ENCODE results near the gene CASR.

CASR gene

DNA sequence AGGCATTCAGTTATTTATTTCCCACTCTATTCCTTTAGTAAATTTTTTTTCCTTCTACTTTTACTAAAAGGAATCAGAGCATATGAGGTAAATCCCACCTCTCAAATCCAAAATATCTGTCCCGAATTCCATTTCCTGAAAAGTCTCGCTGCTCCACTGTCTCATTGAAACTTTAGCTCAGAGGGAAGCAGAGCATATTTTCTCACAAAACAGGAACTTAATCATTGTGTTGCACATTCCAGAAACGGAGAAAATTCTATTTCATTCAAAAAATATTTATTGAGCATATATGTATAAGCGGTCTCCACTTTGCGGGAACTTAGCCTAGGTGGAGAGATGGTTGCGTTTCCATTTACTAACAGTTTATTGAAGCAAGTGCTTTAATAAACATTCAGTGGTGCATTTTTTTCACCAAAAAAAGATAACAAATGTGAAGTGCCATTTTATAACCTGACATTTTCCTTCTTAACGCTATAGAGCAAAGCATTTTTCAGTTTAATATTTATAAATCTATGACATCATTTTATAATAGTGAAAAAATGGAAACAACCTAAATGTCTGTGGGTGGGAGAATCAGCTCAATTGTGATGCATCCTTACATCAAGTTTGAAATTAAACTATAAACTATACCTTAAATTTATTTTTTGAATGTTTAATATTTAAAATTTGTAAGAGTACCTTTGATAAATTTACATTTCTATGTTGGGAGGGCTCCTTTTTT, 74.3 kb downstream of the CASR start:
- ATAC-seq (replicated peaks) = no peak
- H3K27me3 Mint-ChIP-seq = no peaks in the 10 kb centered on the region
- peaks cover 18 to 34% of the 10 kb centered on the region in 2 donors for H3K4me1 Mint-ChIP-seq
- no peak overlapping the region for H3K27ac Mint-ChIP-seq
- H3K36me3 Mint-ChIP-seq = no peaks in the 10 kb centered on the region
- no peak for DNase-seq
- H3K9me3 Mint-ChIP-seq = no peaks in the 10 kb centered on the region
- no peak overlapping the region for H3K4me3 Mint-ChIP-seq

DNA sequence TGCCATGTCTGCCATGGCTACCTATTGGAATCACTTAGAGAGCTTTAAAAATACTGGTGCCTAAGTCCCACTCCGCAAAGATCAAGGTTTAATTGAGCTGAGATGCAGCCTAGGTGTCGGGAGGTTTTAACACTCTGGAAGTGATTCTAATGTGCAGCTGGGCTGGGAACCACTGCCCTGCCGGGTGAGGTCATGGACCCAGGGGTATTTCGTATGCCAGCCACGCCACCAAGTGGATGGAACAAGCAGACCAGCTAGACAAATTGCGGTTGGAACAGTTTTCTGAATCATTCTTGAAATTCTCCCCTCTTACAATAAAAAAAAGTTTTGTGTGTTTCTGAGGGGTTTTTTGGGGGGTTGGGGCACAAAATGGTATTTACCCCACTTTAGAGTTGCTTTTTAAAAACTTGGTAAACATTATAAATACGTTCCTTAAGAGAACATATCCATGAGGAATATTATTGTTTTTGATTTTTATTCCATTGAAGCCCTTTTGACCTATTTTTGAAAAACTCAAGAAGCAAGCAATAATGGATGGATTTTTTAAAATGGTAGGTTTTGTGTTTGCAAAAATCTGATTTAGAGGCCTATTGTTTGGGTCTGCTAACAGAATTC, 75.4 kb downstream of the CASR start:
- ATAC-seq (replicated peaks) = peak; percentile 90 to 93
- H3K4me3 Mint-ChIP-seq = no peak overlapping the region
- no peaks in the 10 kb centered on the region for H3K27me3 Mint-ChIP-seq
- peak; percentile 71 for DNase-seq
- peaks cover 25 to 41% of the 10 kb centered on the region in 2 donors for H3K4me1 Mint-ChIP-seq
- H3K9me3 Mint-ChIP-seq = no peaks in the 10 kb centered on the region
- H3K27ac Mint-ChIP-seq = peak overlapping the region; percentile 89
- H3K36me3 Mint-ChIP-seq = no peaks in the 10 kb centered on the region

DNA sequence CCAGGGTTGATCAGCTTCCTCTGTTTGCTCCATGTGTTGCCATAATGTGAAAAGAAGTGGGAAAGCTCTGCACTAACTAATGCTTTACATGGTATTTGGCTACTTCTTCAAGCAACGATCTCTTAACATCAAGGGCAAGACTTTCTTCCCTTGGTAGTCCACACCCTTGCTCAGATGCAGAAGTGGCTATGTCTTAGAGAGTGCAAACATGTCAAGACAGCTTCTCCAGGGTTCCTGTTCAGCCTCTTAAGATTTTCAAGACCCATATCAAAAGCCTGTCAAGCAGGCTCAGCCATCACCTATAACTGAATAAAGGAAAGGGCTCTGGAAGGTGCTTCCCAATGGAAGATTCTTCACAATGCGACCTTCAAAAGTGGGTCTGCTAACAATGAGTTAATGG, 76.7 kb downstream of the CASR start:
- Mint-ChIP-seq H3K4me3 (no peak overlapping the region), H3K9me3 (no peaks in the 10 kb centered on the region), H3K36me3 (no peaks in the 10 kb centered on the region), H3K27ac (no peak overlapping the region), H3K4me1 (peaks cover 33 to 52% of the 10 kb centered on the region in 2 donors), H3K27me3 (no peaks in the 10 kb centered on the region)
- DNase-seq (no peak), ATAC-seq (replicated peaks) (no peak)

DNA sequence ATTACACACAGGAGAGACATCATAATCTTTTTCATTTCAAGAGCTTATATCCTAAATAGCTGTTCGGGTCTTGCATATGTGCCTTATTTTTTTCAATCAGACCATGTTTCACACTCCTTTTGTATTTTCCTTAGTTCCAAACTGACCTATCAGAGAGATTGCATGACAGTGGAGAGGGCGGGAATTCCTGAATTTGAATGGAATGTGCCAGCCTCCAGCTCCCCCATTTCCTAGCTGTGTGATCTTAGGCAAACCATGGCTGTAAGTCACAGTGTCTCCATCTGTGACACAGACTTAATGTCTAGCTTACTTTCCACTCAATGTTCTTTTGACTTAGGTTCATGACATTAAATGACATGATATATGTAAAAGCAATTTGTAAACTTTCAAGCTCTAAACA, 79.6 kb downstream of the CASR start:
- Mint-ChIP-seq H3K4me3 (no peak overlapping the region), H3K27ac (no peak overlapping the region), H3K4me1 (peaks cover 37 to 51% of the 10 kb centered on the region in 2 donors), H3K36me3 (no peaks in the 10 kb centered on the region), H3K9me3 (peaks cover 0 to 2% of the 10 kb centered on the region in 2 donors), H3K27me3 (no peaks in the 10 kb centered on the region)
- ATAC-seq (replicated peaks) (no peak), DNase-seq (no peak)

DNA sequence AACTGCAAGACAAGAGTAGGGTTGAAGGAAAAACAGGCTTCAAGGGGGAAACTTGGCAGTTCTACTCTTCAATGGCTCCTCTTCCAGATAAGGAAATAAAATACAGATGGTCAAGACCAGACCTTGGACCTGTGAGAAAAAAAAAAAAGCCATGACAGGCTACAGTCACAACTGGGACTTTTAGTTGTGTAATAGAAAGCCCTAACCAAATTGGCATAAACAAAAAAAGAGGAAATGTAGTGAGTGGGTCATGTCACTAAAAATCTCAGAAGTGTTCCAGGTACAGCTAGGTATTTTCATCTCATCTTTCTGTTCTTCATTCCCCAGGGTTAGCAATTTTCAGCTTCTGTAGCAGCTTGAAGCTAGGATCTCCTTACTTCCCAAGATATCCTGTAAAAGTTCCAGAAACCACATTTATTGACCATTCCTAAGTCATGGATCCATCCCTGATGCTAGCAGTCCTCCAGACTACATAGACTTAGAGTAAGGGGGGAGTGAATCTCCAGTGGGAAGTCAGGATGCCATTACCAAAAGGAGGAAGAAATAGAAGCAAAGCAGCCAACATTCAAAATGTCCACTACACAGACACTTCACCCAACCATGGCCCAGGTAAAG, 80.6 kb downstream of the CASR start:
- Mint-ChIP-seq H3K27me3 (no peaks in the 10 kb centered on the region), H3K4me1 (peaks cover 33 to 42% of the 10 kb centered on the region in 2 donors), H3K27ac (no peak overlapping the region), H3K4me3 (peak overlapping the region in 1 of 2 donors; percentile 14), H3K36me3 (no peaks in the 10 kb centered on the region), H3K9me3 (peaks cover 0 to 2% of the 10 kb centered on the region in 2 donors)
- ATAC-seq (replicated peaks) = peak; percentile 81 to 83
- DNase-seq = no peak

DNA sequence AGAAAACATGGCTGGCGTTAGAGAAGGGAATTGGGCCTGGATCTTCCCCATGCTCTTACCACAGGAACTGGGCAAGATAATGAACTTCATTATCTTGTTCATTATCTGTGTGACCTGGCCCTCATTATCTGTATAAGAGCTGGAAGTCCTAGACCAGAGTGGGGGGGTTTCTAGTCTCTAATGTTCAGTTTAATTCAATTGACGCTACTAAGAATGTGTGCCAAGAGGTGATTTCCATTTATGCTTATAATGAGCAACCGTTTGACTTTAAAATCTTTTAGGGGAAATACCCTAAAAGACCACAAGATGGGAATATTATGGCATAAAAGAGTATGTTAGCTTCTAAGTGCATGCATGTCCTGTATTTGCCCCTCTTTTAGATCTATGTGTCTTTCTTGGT, 82.5 kb downstream of the CASR start:
- Mint-ChIP-seq H3K36me3 (no peaks in the 10 kb centered on the region), H3K9me3 (peaks cover 0 to 2% of the 10 kb centered on the region in 2 donors), H3K27ac (peak overlapping the region; percentile 38), H3K4me3 (no peak overlapping the region), H3K27me3 (no peaks in the 10 kb centered on the region), H3K4me1 (peaks cover 29 to 37% of the 10 kb centered on the region in 2 donors)
- peak; percentile 15 to 60 for ATAC-seq (replicated peaks)
- no peak for DNase-seq

DNA sequence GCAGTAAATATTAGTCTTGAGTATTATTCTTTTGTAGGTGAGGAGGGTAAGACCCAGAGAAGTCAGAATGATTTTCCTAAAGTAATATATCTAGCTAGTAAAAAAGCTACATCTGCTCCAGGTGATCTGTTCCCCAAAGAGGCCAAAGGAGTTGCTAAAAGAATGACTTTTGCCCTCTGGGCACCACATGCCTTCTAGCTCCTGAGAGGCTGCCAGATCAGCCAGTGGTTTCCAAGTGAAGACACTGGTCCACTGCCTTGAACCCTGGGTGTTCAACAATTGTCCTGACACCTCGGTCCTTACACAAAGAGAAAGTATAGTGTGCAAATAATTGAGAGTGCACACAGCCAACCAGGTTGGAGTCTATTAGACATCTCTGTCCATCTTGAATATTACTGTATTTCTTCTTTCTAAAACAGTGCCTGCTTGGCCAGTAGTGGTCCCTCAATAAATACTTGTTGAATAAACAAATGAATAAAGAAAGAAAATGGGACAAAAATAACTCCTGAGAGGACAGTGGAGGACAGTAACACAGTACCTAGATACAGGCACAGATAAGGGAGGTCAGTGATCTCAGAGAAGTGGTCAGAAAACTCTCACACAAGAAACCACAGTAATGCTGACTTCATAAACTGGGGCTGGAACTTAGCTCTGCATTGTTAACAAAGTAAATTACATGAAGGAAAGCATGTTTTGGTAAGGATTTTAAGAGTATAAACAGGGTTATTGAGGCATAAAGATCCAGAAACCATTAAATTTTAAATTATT, 85.0 kb downstream of the CASR start:
- DNase-seq (no peak), ATAC-seq (replicated peaks) (no peak)
- Mint-ChIP-seq H3K27me3 (peaks cover 0 to 2% of the 10 kb centered on the region in 2 donors), H3K4me1 (peaks cover 33 to 46% of the 10 kb centered on the region in 2 donors), H3K4me3 (no peak overlapping the region), H3K36me3 (no peaks in the 10 kb centered on the region), H3K9me3 (peaks cover 0 to 3% of the 10 kb centered on the region in 2 donors), H3K27ac (no peak overlapping the region)

DNA sequence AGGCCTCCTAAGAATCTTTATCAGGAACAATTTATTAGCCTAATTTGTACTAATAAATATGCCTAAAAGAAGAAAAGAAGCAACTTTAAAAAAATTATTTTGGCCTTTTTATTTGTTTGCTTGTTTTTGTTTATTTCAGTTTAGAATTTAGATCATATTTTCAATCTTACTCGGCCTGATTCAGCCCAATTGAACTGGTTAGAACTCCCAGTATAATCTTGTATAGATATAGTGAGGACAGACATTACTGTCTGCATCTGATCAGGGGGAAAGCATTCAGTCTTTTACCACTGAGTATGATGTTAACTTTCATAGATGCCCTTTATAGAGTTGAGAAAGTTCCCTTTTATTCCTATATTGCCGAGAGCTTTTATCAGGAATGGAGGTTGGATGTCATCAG, 85.6 kb downstream of the CASR start:
- DNase-seq (no peak), ATAC-seq (replicated peaks) (no peak)
- no peaks in the 10 kb centered on the region for H3K36me3 Mint-ChIP-seq
- peaks cover 31 to 45% of the 10 kb centered on the region in 2 donors for H3K4me1 Mint-ChIP-seq
- H3K9me3 Mint-ChIP-seq = peaks cover 0 to 6% of the 10 kb centered on the region in 2 donors
- H3K27me3 Mint-ChIP-seq = peaks cover 0 to 6% of the 10 kb centered on the region in 2 donors
- H3K27ac Mint-ChIP-seq = no peak overlapping the region
- H3K4me3 Mint-ChIP-seq = no peak overlapping the region

DNA sequence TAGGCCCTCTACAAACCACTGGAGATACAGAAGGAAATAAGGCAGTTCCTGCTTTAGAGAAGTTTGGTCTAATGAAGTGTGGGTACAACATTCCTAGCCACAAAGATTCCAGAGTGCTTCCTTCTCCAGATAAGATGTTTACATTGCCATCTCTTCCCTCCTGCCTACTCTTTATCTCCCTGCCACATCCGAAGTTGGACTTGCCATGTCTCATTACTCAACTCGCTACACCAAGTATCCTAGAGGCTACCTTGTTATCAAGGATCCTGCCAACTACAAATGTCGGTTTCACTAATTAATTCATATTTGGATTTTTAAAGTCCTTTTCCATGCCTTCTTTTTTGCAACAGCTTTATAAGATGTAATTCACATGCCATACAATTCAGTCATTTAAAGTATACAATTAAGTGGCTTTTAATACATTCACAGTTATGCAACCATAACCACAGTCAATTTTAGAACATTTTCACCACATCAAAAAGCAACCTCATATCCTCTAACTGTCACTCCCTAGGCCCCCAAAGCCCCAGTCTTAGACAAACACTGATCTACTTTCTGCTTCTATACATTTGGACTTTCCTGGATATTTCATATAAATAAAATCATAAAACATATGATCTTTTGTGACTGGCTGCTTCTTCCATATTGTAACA, 87.9 kb downstream of the CASR start:
- H3K4me1 Mint-ChIP-seq = peaks cover 11 to 22% of the 10 kb centered on the region in 2 donors
- no peak overlapping the region for H3K4me3 Mint-ChIP-seq
- peaks cover 0 to 6% of the 10 kb centered on the region in 2 donors for H3K27me3 Mint-ChIP-seq
- no peak for DNase-seq
- H3K36me3 Mint-ChIP-seq = no peaks in the 10 kb centered on the region
- no peak overlapping the region for H3K27ac Mint-ChIP-seq
- peaks cover 0 to 4% of the 10 kb centered on the region in 2 donors for H3K9me3 Mint-ChIP-seq
- ATAC-seq (replicated peaks) = no peak

DNA sequence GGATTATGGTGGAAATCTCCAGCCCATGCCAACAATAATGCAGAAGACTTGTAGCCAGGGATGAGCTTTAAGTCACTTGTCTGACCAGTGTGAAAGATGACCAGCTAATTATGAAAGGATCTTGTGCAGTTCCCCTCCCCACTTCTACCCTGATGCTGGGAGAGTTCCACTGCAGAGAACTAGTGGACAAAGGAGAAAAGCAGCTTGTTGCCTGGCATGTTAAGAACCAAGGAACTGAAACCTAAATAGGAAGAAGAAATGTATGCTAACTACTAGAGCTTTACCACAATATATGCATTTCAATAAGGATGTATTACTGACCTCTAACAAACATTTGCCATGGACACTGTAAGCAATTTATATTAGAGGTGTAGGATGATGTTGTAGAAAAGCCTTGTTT, 89.4 kb downstream of the CASR start:
- peaks cover 0 to 4% of the 10 kb centered on the region in 2 donors for H3K9me3 Mint-ChIP-seq
- H3K36me3 Mint-ChIP-seq = no peaks in the 10 kb centered on the region
- peaks cover 0 to 6% of the 10 kb centered on the region in 2 donors for H3K27me3 Mint-ChIP-seq
- H3K4me3 Mint-ChIP-seq = no peak overlapping the region
- ATAC-seq (replicated peaks) = peak; percentile 51 to 69
- peaks cover 11 to 21% of the 10 kb centered on the region in 2 donors for H3K4me1 Mint-ChIP-seq
- no peak for DNase-seq
- H3K27ac Mint-ChIP-seq = no peak overlapping the region

DNA sequence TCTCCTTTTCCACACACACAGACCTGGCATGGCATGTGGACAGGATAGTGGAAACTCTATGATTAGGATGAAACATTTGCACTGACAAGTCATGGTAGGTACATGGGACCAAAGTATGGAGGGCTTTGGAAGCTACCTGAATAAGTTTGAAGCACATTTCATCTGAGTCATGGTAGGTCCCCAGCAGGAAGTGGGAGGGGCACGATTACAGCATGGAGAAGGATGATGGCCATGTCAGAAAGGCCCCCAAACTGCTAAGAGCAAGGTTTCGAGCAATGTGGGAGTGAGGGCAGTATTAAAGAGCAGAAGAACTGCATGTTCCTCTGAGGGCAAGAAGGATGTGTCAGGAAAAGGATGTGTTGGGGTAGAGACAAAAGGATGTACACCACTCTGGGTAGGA, 90.0 kb downstream of the CASR start:
- ATAC-seq (replicated peaks) = no peak
- H3K9me3 Mint-ChIP-seq = peaks cover 0 to 4% of the 10 kb centered on the region in 2 donors
- no peaks in the 10 kb centered on the region for H3K36me3 Mint-ChIP-seq
- H3K27ac Mint-ChIP-seq = no peak overlapping the region
- H3K27me3 Mint-ChIP-seq = peaks cover 0 to 6% of the 10 kb centered on the region in 2 donors
- H3K4me3 Mint-ChIP-seq = no peak overlapping the region
- DNase-seq = no peak
- H3K4me1 Mint-ChIP-seq = peaks cover 11 to 21% of the 10 kb centered on the region in 2 donors

DNA sequence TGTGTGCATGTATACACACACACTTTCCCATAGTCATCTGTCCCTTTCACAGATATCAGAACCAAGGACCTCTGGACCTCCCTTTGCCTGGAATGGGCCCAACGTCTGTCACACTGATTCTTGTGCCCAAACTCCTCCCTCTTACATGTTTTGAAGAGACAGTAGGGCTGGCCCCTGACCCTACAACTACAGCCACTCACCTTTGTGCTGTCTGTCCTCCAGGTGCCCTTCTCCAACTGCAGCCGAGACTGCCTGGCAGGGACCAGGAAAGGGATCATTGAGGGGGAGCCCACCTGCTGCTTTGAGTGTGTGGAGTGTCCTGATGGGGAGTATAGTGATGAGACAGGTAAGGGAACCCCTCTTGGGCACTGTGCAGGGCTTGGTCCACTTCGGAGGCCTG, 98.4 kb downstream of the CASR start:
- Mint-ChIP-seq H3K27ac (no peak overlapping the region), H3K4me1 (no peaks in the 10 kb centered on the region), H3K36me3 (no peaks in the 10 kb centered on the region), H3K9me3 (no peaks in the 10 kb centered on the region), H3K4me3 (no peak overlapping the region), H3K27me3 (peaks cover 0 to 7% of the 10 kb centered on the region in 2 donors)
- no peak for DNase-seq
- no peak for ATAC-seq (replicated peaks)

DNA sequence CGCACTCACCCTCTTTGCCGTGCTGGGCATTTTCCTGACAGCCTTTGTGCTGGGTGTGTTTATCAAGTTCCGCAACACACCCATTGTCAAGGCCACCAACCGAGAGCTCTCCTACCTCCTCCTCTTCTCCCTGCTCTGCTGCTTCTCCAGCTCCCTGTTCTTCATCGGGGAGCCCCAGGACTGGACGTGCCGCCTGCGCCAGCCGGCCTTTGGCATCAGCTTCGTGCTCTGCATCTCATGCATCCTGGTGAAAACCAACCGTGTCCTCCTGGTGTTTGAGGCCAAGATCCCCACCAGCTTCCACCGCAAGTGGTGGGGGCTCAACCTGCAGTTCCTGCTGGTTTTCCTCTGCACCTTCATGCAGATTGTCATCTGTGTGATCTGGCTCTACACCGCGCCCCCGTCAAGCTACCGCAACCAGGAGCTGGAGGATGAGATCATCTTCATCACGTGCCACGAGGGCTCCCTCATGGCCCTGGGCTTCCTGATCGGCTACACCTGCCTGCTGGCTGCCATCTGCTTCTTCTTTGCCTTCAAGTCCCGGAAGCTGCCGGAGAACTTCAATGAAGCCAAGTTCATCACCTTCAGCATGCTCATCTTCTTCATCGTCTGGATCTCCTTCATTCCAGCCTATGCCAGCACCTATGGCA, 100.5 kb downstream of the CASR start:
- Mint-ChIP-seq H3K4me3 (no peak overlapping the region), H3K27ac (no peak overlapping the region)
- no peak for ATAC-seq (replicated peaks)

More for the DNA sequence above, 100.5 kb downstream of the CASR start:
- no peak for DNase-seq
- Mint-ChIP-seq H3K4me1 (no peaks in the 10 kb centered on the region), H3K27me3 (peaks cover 0 to 7% of the 10 kb centered on the region in 2 donors), H3K36me3 (no peaks in the 10 kb centered on the region), H3K9me3 (no peaks in the 10 kb centered on the region)
